Left hindlimb (tissue), 1 donor: ENCODE results near the gene MT1X.
"Not testable (repeated sequence)": the region's sequence is repeated elsewhere in the genome, so short reads cannot be mapped to it uniquely, and the experiment has no call there.

Experiments used
- DNase-seq: peaks from one replicate; pipeline ENCODE4 v3.0.0-alpha.2; 2018

The MT1X gene

DNA sequence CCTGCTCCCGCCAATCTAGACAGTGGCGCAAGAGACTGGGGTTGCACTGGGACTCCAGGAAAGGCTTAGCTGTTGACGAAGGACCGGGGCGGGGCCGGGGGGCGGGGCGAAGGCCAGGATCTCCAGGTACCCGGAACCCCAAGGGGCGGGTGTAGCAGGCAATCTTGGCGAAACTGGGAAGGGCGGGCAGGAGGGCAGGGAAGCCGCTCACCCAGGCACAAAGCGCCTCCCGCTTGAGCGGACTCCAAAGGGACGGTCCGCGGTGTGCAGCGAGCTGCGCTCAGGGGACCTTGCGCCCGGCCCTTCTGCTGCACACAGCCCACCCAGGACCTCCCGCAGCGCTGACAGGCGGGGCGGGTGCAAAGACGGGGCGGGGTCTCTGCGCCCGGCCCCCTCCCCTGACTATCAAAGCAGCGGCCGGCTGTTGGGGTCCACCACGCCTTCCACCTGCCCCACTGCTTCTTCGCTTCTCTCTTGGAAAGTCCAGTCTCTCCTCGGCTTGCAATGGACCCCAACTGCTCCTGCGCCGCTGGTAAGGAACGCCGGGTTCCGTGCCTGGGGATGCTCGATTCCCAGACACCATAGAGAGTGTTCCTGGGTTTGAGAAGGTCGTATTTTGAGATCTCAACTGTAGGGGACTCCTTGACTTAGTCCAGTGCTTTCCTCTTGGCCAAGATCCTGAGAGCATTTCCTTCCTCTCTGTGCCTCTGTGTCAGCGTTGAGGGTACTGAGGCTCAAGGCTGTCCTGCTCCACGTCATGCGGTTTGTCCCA lies 24.5 kb upstream of the MT1X start, which contains the start of gene MT1F:
TSS of gene MT1F (plus strand) at position 405 of the 772 bp plus-strand sequence. CDS start at position 505, 100 bp downstream.
- no peak for DNase-seq

- DNase-seq = no peak
Observed at GRCh38 chr16:56658327-56658875, 23.9 kb upstream of the MT1X start.

GRCh38 chr16:56662357-56663354 lies 19.6 kb upstream of the MT1X start:
- no peak for DNase-seq

DNA sequence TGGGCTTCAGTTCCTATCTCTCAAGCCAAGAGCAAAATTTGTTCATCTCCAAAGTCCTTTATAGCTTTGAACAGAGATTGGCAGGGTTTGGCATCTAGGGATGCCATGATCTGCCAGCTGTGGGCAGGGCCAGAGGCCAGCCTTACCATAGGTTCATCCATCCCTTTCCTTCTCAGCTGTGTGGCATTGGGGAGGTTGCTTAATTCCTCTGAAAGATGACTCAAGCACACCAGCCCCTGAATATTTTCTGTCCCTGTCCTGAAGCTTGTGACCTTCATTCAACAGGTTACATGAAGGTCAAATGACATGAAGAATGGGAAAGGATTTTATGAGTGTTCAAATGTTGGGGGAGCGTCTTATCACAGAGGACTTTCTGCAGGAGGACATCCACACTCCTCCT lies 17.8 kb upstream of the MT1X start:
- no peak for DNase-seq

DNA sequence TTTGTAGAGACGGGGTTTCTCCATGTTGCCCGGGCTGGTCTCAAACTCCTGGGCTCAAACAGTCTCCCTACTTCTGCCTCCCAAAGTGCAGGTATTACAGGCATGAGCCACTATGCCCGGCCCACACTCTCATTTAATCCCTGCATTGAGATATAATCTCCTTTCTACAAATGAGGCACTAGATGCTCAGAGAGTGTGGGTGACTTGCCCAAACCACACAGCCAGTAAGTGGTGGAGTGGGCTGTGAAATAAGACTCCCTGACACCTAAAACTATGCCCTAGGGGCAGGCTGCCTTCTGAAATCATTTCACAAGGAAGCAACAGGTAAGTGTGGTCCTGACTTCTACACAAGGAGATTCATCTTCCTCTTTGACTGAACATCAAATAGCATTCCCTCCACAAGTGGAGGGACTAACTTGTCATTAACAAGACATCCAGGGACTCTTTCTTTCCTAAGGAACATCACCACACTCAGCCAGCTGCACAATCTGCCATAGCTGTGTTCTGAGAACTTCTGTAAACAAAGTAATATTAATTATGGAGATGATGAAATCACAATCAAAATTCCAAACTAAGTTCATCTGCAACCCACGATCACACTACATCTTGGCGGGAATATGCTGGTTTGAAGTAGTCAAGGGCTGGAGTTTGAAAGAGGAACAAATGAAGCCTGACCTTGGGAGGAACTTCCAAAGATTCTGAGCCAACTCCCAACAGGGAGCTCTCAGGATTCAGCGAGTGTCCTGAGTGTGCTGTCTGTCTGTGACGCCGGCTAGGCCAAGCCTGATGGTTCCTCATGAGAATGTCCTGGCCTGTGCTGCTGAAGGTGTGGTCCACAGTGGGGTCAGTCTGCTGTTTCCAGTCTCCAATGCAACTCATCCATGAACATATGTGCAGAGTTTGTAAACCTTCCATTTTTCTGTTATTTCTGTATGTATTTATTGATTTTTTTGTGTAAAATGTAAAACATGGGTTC lies 16.7 kb upstream of the MT1X start:
- DNase-seq = not testable (repeated sequence)

- DNase-seq = no peak
Observed at GRCh38 chr16:56667581-56668571, 14.4 kb upstream of the MT1X start, which contains the start of gene MT1G. Gene MT1G, minus strand, starts transcription at chr16:56668065. Its CDS starts 72 bp downstream, at chr16:56667993.

- no peak for DNase-seq
Observed at GRCh38 chr16:56669005-56669839, 13.0 kb upstream of the MT1X start, which contains the start of gene MT1H. Gene MT1H, plus strand, starts transcription at chr16:56669814. Its CDS starts 71 bp downstream, at chr16:56669885.

GRCh38 chr16:56669840-56670619 lies 12.2 kb upstream of the MT1X start:
- no peak for DNase-seq

GRCh38 chr16:56670620-56670934 lies 11.7 kb upstream of the MT1X start:
- DNase-seq = no peak

GRCh38 chr16:56671691-56672090 lies 10.6 kb upstream of the MT1X start:
- not testable (repeated sequence) for DNase-seq

GRCh38 chr16:56672171-56672570 lies 10.1 kb upstream of the MT1X start:
- not testable (repeated sequence) for DNase-seq

DNA sequence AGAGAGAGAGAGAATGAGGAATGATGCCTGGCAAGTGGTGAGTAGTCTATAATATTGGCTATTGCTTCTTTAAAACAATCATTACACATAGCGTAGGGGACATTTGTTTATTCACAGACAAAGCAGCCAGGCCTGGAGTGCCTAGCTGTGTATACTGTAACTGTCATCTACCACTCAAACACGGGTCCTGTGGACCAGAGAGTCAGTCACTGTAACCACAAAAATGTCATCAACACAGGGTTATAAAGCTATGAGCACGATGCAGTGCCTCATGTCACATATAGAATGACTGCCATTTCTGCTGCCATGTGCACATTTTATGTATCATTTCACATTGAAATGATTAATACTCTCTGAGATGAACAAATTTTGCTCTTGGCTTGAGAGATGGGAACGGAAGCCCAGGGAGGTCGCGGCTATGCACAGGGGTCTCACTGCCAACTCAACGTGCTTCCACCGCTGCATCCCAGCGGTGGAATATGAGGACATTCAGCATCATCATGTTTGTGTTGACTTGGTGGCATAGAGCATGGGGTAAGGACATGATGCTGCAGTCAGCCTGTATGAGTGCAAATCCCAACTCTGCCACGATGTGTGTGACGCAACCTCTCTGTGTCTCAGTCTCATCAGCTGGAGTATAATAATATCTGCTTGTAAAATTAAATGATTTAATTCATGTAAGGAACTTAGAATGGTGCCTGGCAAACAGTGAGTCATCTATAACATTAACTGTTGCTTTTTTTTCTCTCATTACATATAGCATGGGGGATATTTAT lies 9.3 kb upstream of the MT1X start:
- DNase-seq = no peak

GRCh38 chr16:56673921-56674320 lies 8.3 kb upstream of the MT1X start:
- DNase-seq = no peak

DNA sequence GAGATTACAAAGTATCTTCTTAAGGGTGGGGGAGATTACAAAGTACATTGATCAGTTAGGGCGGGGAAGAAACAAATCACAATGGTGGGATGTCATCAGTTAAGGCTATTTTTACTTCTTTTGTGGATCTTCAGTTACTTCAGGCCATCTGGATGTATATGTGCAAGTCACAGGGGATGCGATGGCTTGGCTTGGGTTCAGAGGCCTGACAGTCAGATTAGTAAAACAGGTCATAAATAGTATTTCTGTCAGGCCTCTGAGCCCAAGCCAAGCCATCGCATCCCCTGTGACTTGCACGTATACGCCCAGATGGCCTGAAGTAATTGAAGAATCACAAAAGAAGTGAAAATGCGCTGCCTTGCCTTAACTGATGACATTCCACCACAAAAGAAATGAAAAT lies 7.7 kb upstream of the MT1X start:
- not testable (repeated sequence) for DNase-seq

- DNase-seq = no peak
Observed at GRCh38 chr16:56675685-56676210, 6.5 kb upstream of the MT1X start.

GRCh38 chr16:56677474-56677873 lies 4.8 kb upstream of the MT1X start:
- DNase-seq = no peak

- DNase-seq = no peak
Observed at GRCh38 chr16:56679078-56679730, 3.1 kb upstream of the MT1X start.
